Measurements from ENCODE around the gene AKR1B15. TPM values are rescaled to one million over a fixed set of nuclear protein-coding genes. Genes with fewer than 3 reads are reported as not detected.
A peak's percentile ranks its signal among the peaks of the same experiment; 100 is the strongest.

The AKR1B15 gene
- total and polyA plus RNA-seq, 12 donors = 0.03 to 0.55 (median 0.24) TPM; not detected in 6

- Histone ChIP-seq H3K27me3 (no peaks in the 10 kb centered on the region), H3K27ac (peak overlapping the region in 4 of 5 donors; percentile 9 to 72 (median 59)), H3K36me3 (replicated peaks in 1 of 2) (no peaks in the 10 kb centered on the region), H3K4me1 (replicated peaks in 1 of 2) (peaks cover 0 to 10% of the 10 kb centered on the region in 2 donors), H3K4me3 (peak overlapping the region in 2 of 4 donors; percentile 41 to 56), H3K9me3 (replicated peaks in 1 of 3) (no peaks in the 10 kb centered on the region)
- intact Hi-C loops (cut with DNase I) = no loop called here
- TF ChIP-seq CTCF (IDR thresholded peaks at IDR 0.05) (peak; percentile 80 to 92 (median 85)), POLR2A (IDR thresholded peaks at IDR 0.05) (no peak)
- DNase-seq = peak; percentile 75 to 86 (median 84)
- WGBS, 4 donors = 9 to 12% (median 10%) methylated on average over 16 of the region's 16 CpGs
Measured at GRCh38 chr7:134547397-134548054, 1.4 kb upstream of the AKR1B15 start.

- Histone ChIP-seq H3K36me3 (replicated peaks in 1 of 2) (no peaks in the 10 kb centered on the region), H3K4me3 (no peak overlapping the region)
Measured at GRCh38 chr7:134549366-134549765, 456 bp downstream of the AKR1B15 start.

GRCh38 chr7:134552105-134552504 lies 3.2 kb downstream of the AKR1B15 start:
- Histone ChIP-seq H3K4me3 (no peak overlapping the region), H3K27ac (no peak overlapping the region), H3K4me1 (replicated peaks in 1 of 2) (peaks cover 0 to 6% of the 10 kb centered on the region in 2 donors), H3K9me3 (replicated peaks in 1 of 3) (no peaks in the 10 kb centered on the region), H3K36me3 (replicated peaks in 1 of 2) (no peaks in the 10 kb centered on the region), H3K27me3 (no peaks in the 10 kb centered on the region)
- TF ChIP-seq POLR2A (IDR thresholded peaks at IDR 0.05) (no peak), CTCF (IDR thresholded peaks at IDR 0.05) (no peak)
- WGBS, 4 donors = 67 to 85% (median 81%) methylated on average over 6 to 7 of the region's 7 CpGs
- intact Hi-C loops (cut with DNase I) = no loop called here
- DNase-seq = no peak

More at GRCh38 chr7:134549366-134549765, 456 bp downstream of the AKR1B15 start:
- TF ChIP-seq POLR2A (IDR thresholded peaks at IDR 0.05) (no peak), CTCF (IDR thresholded peaks at IDR 0.05) (no peak)
- Histone ChIP-seq H3K27ac (no peak overlapping the region), H3K4me1 (replicated peaks in 1 of 2) (peaks cover 0 to 10% of the 10 kb centered on the region in 2 donors), H3K27me3 (no peaks in the 10 kb centered on the region), H3K9me3 (replicated peaks in 1 of 3) (no peaks in the 10 kb centered on the region)
- intact Hi-C loops (cut with DNase I) = no loop called here
- DNase-seq = no peak
- WGBS, 4 donors = 85 to 94% (median 90%) methylated on average over 8 of the region's 8 CpGs

- TF ChIP-seq POLR2A (IDR thresholded peaks at IDR 0.05) = no peak
- TF ChIP-seq CTCF (IDR thresholded peaks at IDR 0.05) = no peak
- H3K4me1 ChIP-seq (replicated peaks in 1 of 2) = no peaks in the 10 kb centered on the region
- WGBS, 4 donors = 76 to 87% (median 78%) methylated on average over 3 to 4 of the region's 4 CpGs
- H3K27me3 ChIP-seq = no peaks in the 10 kb centered on the region
- H3K9me3 ChIP-seq (replicated peaks in 1 of 3) = no peaks in the 10 kb centered on the region
- intact Hi-C loops (cut with DNase I) = no loop called here
- no peaks in the 10 kb centered on the region for H3K36me3 ChIP-seq (replicated peaks in 1 of 2)
- no peak for DNase-seq
- no peak overlapping the region for H3K4me3 ChIP-seq
- H3K27ac ChIP-seq = no peak overlapping the region
Measured at GRCh38 chr7:134553976-134554375, 5.1 kb downstream of the AKR1B15 start.

Data from adrenal gland (tissue), 12 donors.